ENCODE results near the gene OPCML. TPM values are rescaled to one million over a fixed set of nuclear protein-coding genes. Genes with fewer than 3 reads are reported as not detected.

Gene OPCML
- total RNA-seq, 3 donors from 2014 or later: not detected

DNA sequence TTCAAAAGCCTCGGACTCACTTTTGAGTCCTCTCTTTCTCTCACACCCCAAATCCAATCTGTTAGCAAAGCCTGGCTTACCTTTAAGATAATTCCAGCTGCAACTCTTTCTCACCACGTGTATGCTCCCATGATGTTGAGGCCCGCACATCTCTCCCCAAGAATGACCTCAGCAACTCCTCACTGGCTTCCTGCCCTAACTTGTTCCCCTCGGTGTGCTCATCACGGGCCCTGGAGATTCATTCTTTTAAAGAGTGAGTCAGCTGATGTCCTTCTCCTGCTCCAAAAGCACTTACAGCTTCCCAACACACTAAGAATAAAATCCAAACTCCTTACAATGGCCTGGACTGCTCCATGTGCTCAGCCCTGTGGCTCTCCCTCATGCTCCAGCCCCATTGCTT is 1041.3 kb downstream of the OPCML start:
- Mint-ChIP-seq H3K4me3 (no peak overlapping the region), H3K9me3 (peaks cover 23% of the 10 kb centered on the region), H3K36me3 (ENCODE audit: insufficient read depth) (no peaks in the 10 kb centered on the region), H3K4me1 (ENCODE audit: low read depth) (no peaks in the 10 kb centered on the region), H3K27me3 (ENCODE audit: low read depth) (peaks cover 2% of the 10 kb centered on the region)
- ATAC-seq: no peak
- no peak for DNase-seq

DNA sequence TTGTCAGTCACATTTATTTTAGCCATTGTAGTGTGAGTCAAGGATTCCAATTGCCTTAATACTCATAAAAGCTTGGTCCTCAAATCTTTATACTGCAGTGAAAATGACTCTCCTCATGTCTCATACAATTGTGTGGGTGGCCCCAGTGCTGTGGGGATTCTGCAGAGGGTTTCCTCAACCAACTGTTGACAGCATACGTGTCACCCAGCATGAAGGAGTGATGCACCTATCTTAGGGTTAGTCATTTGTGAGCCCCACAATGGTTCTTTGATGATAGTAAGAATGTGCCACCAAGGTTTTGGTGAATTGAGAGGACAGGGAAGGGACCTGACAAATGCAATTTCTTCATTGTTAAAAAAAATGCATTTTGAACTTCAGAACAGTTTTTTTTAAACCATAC is 1046.2 kb downstream of the OPCML start:
- DNase-seq: no peak
- H3K4me1 Mint-ChIP-seq (ENCODE audit: low read depth): no peaks in the 10 kb centered on the region
- no peak for ATAC-seq
- peaks cover 23% of the 10 kb centered on the region for H3K9me3 Mint-ChIP-seq
- no peaks in the 10 kb centered on the region for H3K36me3 Mint-ChIP-seq (ENCODE audit: insufficient read depth)
- no peak overlapping the region for H3K4me3 Mint-ChIP-seq
- H3K27me3 Mint-ChIP-seq (ENCODE audit: low read depth): no peaks in the 10 kb centered on the region

DNA sequence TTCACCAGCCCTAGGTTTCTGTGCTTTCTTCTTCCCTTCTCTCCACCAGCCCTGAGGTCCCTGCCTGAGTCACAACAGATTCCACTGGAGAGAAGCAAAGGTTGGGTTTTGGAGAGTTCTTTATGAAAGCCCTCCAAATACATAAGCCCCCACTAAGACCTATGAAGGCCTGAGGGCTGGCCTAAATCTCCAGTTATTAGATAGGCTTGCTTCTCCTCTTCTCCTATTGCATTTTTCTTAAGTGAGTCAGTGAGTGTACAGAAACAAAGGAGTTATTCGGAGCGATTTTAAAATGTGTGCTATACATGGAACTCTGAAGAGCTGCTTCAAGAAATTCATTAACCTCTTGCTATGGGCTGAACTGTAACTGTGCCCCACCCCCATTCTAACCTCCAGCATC is 1057.3 kb downstream of the OPCML start:
- Mint-ChIP-seq H3K36me3 (ENCODE audit: insufficient read depth) (no peaks in the 10 kb centered on the region), H3K9me3 (peaks cover 4% of the 10 kb centered on the region), H3K27me3 (ENCODE audit: low read depth) (no peaks in the 10 kb centered on the region), H3K4me1 (ENCODE audit: low read depth) (no peaks in the 10 kb centered on the region), H3K4me3 (no peak overlapping the region)
- ATAC-seq (no peak), DNase-seq (no peak)

DNA sequence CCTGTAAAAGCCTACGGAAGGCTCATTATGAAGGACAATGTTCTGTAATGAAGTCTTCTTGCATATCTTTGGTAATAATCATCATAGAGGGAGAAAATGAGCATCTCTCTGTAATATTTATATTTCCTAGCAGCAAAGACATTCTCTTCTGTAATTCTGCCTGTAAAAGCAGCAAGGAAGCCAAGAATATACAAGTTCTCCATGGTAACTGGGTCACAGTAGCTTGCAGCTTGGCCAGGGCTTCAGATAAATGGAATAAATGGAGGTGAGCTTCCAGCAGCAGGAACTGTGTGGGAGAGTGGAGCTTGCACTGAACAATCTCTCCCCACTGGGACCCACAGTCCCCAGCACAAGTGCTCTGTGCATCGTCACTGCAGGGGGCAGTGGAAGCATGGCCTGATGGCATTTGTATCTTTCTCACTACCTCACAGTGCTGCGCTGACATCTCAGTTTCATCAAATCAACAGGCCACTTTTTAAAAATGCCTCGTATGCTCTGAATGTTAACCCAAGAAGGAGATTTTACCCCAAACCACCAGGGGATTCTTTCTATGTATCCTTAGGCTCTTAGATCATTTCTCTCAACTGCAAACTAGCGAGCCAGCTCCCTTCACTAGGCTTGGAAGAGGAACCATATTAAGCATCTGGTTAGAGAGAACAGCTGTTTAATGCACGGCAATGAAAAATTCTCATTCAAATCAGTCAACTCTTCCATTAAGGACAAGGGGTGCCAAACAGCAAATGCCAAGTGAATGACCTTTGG is 1059.7 kb downstream of the OPCML start:
- Mint-ChIP-seq H3K36me3 (ENCODE audit: insufficient read depth) (no peaks in the 10 kb centered on the region), H3K27me3 (ENCODE audit: low read depth) (no peaks in the 10 kb centered on the region), H3K9me3 (peaks cover 4% of the 10 kb centered on the region), H3K4me1 (ENCODE audit: low read depth) (no peaks in the 10 kb centered on the region), H3K4me3 (no peak overlapping the region)
- DNase-seq (no peak), ATAC-seq (no peak)

DNA sequence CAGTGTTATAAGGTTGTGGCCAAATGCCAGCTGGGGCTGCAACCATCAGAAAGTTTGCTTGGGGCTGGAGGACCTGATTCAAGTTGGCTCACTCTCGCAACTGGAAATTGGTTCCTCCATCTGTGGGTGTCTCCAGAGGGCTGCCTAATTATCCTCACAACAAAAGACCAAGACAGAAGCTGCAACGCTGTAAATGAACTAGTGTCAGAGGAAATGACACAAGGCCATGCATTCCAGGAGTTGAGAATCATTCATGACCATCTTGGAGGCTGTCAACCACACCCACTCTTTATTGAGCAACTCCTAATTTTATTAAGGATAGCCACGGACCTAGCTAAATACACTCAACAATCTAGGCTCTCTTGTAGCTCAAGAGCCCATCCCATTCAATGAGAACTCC is 1060.8 kb downstream of the OPCML start:
- no peak for DNase-seq
- H3K4me3 Mint-ChIP-seq: no peak overlapping the region
- no peaks in the 10 kb centered on the region for H3K27me3 Mint-ChIP-seq (ENCODE audit: low read depth)
- no peaks in the 10 kb centered on the region for H3K9me3 Mint-ChIP-seq
- H3K36me3 Mint-ChIP-seq (ENCODE audit: insufficient read depth): no peaks in the 10 kb centered on the region
- H3K4me1 Mint-ChIP-seq (ENCODE audit: low read depth): no peaks in the 10 kb centered on the region
- ATAC-seq: no peak

DNA sequence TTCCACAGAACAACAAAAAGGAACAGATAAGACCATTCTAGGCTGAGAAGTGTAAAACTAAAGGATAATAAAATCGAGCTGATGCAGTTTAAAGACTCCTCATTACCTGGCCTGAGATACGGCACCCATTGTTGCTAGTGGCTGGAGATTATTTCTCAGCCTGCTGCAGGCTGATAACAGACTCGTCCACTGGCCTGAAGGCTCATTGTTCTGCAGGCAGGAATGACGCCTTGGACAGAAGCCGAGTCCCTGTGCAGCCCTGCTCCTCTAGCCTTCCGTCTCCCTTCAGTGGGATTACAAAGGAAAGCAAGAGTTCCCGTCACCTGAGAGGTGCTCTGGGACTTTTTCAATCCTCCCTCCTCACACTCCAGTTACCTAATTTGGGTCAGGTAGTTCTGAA is 1065.3 kb downstream of the OPCML start:
- H3K36me3 Mint-ChIP-seq (ENCODE audit: insufficient read depth): no peaks in the 10 kb centered on the region
- DNase-seq (no peak), ATAC-seq (no peak)
- H3K4me3 Mint-ChIP-seq: no peak overlapping the region
- no peaks in the 10 kb centered on the region for H3K9me3 Mint-ChIP-seq
- no peaks in the 10 kb centered on the region for H3K27me3 Mint-ChIP-seq (ENCODE audit: low read depth)
- H3K4me1 Mint-ChIP-seq (ENCODE audit: low read depth): no peaks in the 10 kb centered on the region

DNA sequence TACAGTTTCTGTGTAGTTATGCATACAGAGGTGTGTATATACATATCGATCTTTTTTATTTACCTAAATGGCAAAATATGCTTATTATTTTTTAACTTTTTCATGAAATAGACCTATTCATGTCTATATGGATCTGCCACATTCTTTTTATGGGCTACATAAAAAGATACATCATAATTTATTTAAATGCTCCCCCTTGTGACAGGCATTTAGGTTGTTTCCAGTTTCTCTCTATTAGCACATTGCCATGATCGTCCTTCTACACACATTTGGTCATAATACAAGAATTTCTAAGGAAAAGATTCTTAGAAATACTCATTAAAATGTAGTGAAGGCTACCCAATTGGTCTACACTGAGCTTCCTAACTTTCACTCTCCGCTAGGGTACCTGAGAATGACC is 1067.4 kb downstream of the OPCML start:
- ATAC-seq: no peak
- Mint-ChIP-seq H3K4me3 (no peak overlapping the region), H3K4me1 (ENCODE audit: low read depth) (no peaks in the 10 kb centered on the region), H3K36me3 (ENCODE audit: insufficient read depth) (no peaks in the 10 kb centered on the region), H3K9me3 (peaks cover 10% of the 10 kb centered on the region), H3K27me3 (ENCODE audit: low read depth) (no peaks in the 10 kb centered on the region)
- DNase-seq: no peak

DNA sequence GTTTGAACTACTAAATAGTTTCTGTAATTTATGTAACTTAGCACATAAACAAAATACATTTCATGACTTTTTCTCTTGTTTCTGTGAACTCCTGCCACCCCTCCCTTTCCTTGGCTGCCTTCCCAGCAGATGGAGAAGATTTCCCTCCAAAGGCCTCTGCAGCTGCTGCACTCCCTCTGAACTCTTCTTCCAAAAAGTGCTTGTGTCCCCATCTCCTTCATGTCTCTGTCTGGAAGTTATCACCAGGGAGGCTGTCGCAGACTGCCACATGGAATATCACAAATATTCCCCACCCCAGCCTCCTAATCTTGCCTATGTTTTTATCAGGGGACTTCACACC is 1068.3 kb downstream of the OPCML start:
- Mint-ChIP-seq H3K4me3 (no peak overlapping the region), H3K36me3 (ENCODE audit: insufficient read depth) (no peaks in the 10 kb centered on the region), H3K4me1 (ENCODE audit: low read depth) (no peaks in the 10 kb centered on the region), H3K9me3 (peaks cover 13% of the 10 kb centered on the region), H3K27me3 (ENCODE audit: low read depth) (no peaks in the 10 kb centered on the region)
- no peak for DNase-seq
- ATAC-seq: no peak

DNA sequence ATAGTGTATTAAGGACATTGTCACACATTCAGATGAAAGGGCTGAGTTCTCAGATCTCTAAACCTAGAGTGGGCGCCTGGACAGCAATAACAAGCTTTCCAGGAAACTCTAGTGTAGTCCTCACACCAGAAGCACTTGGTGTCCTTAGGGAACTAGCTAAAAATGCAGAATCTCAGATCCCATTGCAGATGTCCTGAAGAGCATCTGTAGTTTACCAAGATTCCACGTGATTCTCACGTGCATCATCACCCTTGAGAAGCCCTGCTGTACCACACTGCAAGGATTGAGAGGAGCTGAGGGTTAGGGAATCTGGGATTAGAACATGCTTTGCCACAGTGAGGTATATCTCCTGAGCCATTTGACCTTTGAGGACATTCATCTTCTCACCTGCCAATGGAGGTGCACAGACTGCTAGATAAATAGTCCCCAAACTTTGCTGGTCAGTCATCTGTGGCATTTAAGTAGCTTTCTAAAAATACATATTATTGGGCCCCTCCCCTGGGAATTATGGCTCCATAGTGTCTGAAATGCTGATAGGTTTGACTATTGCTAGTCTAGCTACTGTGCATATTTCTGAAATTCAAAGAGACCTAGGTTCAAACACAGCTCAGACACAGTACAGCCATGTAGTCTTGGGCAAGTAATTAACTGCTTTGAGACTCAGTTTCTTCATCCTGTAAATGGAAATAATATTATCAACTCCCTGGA is 1068.9 kb downstream of the OPCML start:
- Mint-ChIP-seq H3K9me3 (peaks cover 13% of the 10 kb centered on the region), H3K36me3 (ENCODE audit: insufficient read depth) (no peaks in the 10 kb centered on the region)

DNA sequence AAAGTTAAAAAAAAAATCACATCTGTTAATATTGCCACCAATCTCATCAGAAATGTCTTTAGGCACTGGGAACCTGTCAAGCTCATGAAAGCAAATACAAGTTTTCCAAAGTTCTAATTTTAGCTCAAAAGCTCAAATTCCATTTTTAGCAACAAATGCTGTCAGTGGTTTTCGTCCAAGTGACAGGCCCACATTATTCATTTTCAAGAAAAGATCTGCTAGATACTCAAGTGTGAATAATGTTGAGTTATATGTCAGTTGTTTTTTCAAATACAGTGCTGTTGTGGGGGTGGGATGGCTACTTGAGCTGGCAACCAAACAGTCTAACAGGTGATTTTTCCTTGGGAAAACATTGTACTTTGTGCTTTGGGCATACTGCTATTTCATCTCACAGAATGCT is 1072.6 kb downstream of the OPCML start:
- Mint-ChIP-seq H3K4me3 (no peak overlapping the region), H3K9me3 (peaks cover 13% of the 10 kb centered on the region), H3K4me1 (ENCODE audit: low read depth) (no peaks in the 10 kb centered on the region), H3K36me3 (ENCODE audit: insufficient read depth) (no peaks in the 10 kb centered on the region), H3K27me3 (ENCODE audit: low read depth) (no peaks in the 10 kb centered on the region)
- no peak for ATAC-seq
- DNase-seq: no peak

More for the DNA sequence above, 1068.9 kb downstream of the OPCML start:
- no peaks in the 10 kb centered on the region for H3K4me1 Mint-ChIP-seq (ENCODE audit: low read depth)
- ATAC-seq (no peak), DNase-seq (no peak)
- H3K4me3 Mint-ChIP-seq: no peak overlapping the region
- no peaks in the 10 kb centered on the region for H3K27me3 Mint-ChIP-seq (ENCODE audit: low read depth)

DNA sequence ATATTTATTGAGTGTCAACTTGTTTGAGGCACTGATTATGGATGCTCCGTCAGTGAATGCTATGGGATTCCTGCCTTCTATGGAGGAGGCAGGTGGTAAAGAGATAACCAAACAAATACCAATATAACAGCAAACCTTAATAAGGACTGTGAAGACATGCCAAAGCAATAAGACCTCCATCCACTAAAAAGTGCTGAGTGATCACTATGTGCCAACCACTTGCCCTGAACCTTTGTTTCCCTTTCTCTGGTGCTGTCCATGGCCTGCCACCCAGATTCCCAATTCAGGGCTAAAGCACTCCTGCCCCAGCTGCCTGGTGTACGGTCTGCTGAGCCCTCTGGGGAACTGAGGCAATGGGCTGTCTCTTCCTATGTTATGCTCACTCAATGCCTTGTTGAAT is 1074.9 kb downstream of the OPCML start:
- ATAC-seq (no peak), DNase-seq (no peak)
- Mint-ChIP-seq H3K27me3 (ENCODE audit: low read depth) (no peaks in the 10 kb centered on the region), H3K4me3 (no peak overlapping the region), H3K9me3 (peaks cover 13% of the 10 kb centered on the region), H3K36me3 (ENCODE audit: insufficient read depth) (no peaks in the 10 kb centered on the region), H3K4me1 (ENCODE audit: low read depth) (no peaks in the 10 kb centered on the region)

DNA sequence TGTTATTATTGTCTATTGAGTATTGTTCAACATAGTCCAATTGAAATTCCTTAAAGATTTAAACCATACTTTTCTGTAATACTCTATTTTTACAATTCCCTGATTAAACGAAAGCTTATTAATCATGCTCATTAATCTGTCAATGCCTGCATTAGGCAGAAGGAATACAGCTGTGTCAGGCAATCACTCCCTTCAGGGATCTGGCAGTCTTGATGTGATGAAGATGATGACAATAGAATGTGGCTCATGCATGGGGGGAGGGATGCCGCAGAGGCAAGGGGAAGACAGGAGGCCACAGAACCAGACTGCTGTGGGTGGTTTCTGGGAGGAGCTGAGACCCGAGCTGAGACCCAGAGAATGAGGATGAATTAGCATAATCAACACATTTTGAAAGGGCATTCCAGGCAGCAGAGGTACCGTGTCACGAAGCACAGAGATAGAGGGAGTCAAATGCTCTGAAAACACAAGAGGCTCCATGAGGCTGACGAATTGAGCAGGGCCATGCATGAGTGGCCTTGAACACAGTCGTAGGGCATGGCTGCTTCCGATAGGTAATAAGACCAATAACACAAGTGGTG is 1075.5 kb downstream of the OPCML start:
- H3K4me1 Mint-ChIP-seq (ENCODE audit: low read depth): no peaks in the 10 kb centered on the region
- H3K27me3 Mint-ChIP-seq (ENCODE audit: low read depth): no peaks in the 10 kb centered on the region
- H3K9me3 Mint-ChIP-seq: peaks cover 12% of the 10 kb centered on the region
- H3K36me3 Mint-ChIP-seq (ENCODE audit: insufficient read depth): no peaks in the 10 kb centered on the region
- ATAC-seq: no peak
- DNase-seq: no peak
- H3K4me3 Mint-ChIP-seq: no peak overlapping the region

DNA sequence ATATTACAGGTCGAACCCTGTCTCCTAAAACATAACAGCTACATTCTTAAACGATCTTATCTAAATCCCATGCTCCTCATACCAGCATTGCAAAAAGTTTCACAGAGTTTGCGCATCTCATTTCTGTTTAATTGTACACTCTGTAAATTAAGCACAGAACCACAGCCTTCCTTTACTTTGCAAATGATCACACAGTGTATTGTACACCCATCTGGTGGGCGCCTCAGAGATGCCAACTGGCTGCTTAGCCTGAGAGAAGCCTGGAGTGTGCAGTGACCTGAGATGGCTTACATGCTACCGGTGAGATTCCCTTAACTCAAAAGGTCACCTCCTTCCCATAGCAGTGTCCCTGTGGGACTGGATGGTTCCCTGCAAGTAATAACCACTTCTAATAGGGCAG is 1077.3 kb downstream of the OPCML start:
- no peaks in the 10 kb centered on the region for H3K27me3 Mint-ChIP-seq (ENCODE audit: low read depth)
- H3K4me3 Mint-ChIP-seq: no peak overlapping the region
- ATAC-seq: no peak
- H3K9me3 Mint-ChIP-seq: peaks cover 3% of the 10 kb centered on the region
- DNase-seq: no peak
- no peaks in the 10 kb centered on the region for H3K36me3 Mint-ChIP-seq (ENCODE audit: insufficient read depth)
- no peaks in the 10 kb centered on the region for H3K4me1 Mint-ChIP-seq (ENCODE audit: low read depth)

DNA sequence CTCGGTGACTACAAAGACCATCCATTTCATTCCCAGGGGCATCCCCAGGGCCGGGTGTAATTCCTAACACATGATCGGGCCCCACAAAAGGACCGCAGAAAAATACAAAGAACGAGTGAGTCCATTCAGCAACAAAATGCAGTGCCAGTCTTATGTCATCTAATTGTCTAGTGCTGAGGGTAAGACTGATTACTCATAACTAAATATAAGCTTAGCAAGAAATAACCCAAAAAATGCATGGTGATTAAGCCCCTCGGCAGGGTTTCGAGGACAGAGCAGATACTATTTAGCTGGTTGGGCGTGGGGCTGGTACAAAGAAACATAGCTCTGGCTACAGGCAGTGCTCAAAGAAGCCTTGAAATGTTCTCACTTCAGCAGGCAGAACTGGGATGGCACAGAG is 1078.9 kb downstream of the OPCML start:
- Mint-ChIP-seq H3K4me3 (no peak overlapping the region), H3K36me3 (ENCODE audit: insufficient read depth) (no peaks in the 10 kb centered on the region), H3K9me3 (peaks cover 5% of the 10 kb centered on the region), H3K4me1 (ENCODE audit: low read depth) (no peaks in the 10 kb centered on the region), H3K27me3 (ENCODE audit: low read depth) (no peaks in the 10 kb centered on the region)
- DNase-seq (no peak), ATAC-seq (no peak)

DNA sequence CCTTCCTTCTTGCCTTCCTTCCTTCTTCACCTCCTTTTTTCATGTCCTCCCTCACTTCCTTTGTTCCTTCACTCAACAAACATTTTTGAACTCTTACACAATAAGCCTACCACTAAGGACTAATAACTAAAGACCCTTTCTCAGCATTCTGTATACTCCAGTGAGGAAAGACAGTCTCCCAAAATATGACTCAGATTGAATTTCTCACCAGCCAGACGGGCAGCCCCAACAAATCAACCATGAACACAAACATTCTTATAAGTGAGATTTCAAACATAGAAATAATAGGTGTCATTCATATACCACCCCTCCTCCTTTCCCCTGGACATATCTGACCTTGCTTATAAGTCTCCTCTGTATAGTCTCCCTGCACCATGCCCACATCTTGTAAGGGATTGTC is 1079.7 kb downstream of the OPCML start:
- H3K4me1 Mint-ChIP-seq (ENCODE audit: low read depth): no peaks in the 10 kb centered on the region
- peaks cover 5% of the 10 kb centered on the region for H3K9me3 Mint-ChIP-seq
- DNase-seq: no peak
- no peak overlapping the region for H3K4me3 Mint-ChIP-seq
- ATAC-seq: no peak
- no peaks in the 10 kb centered on the region for H3K27me3 Mint-ChIP-seq (ENCODE audit: low read depth)
- no peaks in the 10 kb centered on the region for H3K36me3 Mint-ChIP-seq (ENCODE audit: insufficient read depth)
